SK-N-MC (cell line): ENCODE results near the gene HOXD8.

Experiments
- EZH2 ChIP-seq: fragments of 200-600 bp; sonication (generic); IDR thresholded peaks from one replicate; pipeline ENCODE4 v1.6.1; 2017; ENCODE audit warnings: antibody characterized with exemption
- FOXP2 ChIP-seq: optimal IDR thresholded peaks from 2 replicates; pipeline ENCODE3; 2011; ENCODE audit warnings: mild to moderate bottlenecking, moderate library complexity; ENCODE audit not compliant: insufficient read depth; ENCODE audit errors: extremely low read length, control extremely low read depth

DNA sequence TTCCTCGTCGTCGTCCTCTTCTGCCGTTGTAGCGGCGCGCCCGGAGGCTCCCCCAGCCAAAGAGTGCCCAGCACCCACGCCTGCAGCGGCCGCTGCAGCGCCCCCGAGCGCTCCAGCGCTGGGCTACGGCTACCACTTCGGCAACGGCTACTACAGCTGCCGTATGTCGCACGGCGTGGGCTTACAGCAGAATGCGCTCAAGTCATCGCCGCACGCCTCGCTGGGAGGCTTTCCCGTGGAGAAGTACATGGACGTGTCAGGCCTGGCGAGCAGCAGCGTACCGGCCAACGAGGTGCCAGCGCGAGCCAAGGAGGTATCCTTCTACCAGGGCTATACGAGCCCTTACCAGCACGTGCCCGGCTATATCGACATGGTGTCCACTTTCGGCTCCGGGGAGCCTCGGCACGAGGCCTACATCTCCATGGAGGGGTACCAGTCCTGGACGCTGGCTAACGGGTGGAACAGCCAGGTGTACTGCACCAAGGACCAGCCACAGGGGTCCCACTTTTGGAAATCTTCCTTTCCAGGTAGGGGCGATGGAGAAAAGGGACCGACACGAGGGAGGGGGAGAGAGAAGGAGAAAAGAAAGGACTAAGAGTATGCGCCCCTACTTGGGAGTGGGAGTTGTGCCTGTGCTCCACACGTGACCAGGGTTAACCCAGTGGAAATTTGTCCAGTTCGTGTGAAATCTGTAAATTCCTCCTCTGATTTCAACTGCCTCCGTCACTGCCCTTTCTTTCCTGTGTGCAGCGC is 36.2 kb upstream of the HOXD8 start:
- TF ChIP-seq FOXP2, result no peak
- TF ChIP-seq EZH2, result no peak
